ENCODE measurements around the gene ATXN7L1.

DNA sequence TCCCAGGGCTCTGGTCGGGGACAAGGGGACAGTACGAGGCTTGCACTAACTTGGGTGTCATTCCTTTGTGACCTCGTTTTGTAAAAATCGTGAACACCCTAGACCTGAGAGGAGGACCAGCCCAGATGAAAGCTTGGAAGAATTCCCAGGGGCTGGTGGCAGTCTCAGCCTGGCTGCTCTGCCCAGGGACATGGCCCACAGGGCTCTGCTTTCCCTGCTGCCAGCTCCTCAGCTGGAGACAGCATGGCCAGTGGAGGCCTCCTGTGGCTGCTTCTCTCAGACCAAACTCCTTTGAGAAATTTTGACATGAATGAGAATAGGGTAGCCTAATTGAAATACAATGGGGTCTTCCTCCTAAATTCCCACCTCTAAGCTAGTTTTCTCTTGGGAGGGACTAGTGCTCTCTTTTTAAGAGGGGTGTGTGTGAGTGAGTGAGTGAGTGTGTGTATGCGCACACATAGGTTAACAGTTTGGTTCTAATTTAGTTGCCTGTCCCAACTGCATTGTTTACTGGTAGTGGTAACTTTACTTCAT lies 154.8 kb downstream of the ATXN7L1 start:
- no peak for TF ChIP-seq ZNF274 (IDR thresholded peaks at IDR 0.05; ENCODE audit: low read depth, low read length)
- no peak for TF ChIP-seq YY1 (IDR thresholded peaks at IDR 0.05; ENCODE audit: insufficient read depth, insufficient read length)
